ENCODE measurements around the gene ANKEF1.

Gene ANKEF1

DNA sequence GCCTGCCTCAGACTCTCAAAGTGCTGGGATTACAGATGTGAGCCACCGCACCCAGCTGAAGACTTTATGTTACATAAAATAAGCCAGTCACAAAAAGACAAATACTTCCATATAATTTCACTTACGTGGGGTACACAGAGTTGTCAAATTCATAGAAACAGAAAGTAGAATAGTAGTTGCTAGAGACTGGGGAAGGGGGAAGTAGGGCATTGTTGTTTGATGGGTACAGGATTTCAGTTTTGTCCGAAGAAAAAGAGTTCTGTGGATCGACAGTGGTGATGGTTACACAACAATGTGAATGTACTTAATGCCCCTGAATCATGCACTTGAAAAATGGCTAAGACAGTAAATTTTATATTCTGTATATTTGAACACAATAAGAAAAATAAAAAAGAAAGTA, 41.6 kb upstream of the ANKEF1 start:
- Histone ChIP-seq H3K4me2 (ENCODE audit: low read length) (no peak overlapping the region), H3K27me3 (ENCODE audit: control insufficient read depth, low read length) (no peaks in the 10 kb centered on the region)

DNA sequence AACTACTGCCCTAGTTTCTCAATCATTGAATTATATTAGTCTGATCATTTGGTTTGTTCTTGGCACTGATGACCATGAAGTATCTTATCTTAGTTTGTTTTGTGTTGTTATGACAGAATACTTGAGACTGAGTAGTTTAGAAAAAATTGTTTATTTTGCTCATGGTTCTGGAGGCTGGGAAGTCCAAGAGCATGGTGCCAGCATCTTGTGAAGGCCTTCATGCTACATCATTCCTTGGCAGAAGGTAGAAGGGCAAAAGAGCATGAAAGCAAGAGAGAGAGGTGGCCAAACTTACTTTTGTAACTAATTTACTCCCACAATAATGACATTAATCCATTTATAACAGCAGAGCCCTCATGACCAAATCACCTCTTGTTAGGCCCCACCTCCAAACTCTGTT, 40.1 kb upstream of the ANKEF1 start:
- H3K9me2 ChIP-seq (replicated peaks; ENCODE audit: control insufficient read depth, low read length), result no peaks in the 10 kb centered on the region
- TF ChIP-seq, protein P1, sequence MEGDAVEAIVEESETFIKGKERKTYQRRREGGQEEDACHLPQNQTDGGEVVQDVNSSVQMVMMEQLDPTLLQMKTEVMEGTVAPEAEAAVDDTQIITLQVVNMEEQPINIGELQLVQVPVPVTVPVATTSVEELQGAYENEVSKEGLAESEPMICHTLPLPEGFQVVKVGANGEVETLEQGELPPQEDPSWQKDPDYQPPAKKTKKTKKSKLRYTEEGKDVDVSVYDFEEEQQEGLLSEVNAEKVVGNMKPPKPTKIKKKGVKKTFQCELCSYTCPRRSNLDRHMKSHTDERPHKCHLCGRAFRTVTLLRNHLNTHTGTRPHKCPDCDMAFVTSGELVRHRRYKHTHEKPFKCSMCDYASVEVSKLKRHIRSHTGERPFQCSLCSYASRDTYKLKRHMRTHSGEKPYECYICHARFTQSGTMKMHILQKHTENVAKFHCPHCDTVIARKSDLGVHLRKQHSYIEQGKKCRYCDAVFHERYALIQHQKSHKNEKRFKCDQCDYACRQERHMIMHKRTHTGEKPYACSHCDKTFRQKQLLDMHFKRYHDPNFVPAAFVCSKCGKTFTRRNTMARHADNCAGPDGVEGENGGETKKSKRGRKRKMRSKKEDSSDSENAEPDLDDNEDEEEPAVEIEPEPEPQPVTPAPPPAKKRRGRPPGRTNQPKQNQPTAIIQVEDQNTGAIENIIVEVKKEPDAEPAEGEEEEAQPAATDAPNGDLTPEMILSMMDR (IDR thresholded peaks at IDR 0.05; ENCODE audit: low read depth, low read length, poor library complexity, severe bottlenecking), result no peak
- no peak for TF ChIP-seq EZH2phosphoT487 (IDR thresholded peaks at IDR 0.05; ENCODE audit: borderline replicate concordance, low read length)
- no peaks in the 10 kb centered on the region for H3K27me3 ChIP-seq (ENCODE audit: control insufficient read depth, low read length)
- no peak overlapping the region for H3K4me3 ChIP-seq (ENCODE audit: low read length)
- H3K79me2 ChIP-seq (ENCODE audit: control insufficient read depth, low read length), result no peaks in the 10 kb centered on the region
- H3K4me1 ChIP-seq (ENCODE audit: control insufficient read depth, low read length), result no peaks in the 10 kb centered on the region
- H3K4me2 ChIP-seq (ENCODE audit: low read length), result no peak overlapping the region
- no peaks in the 10 kb centered on the region for H3K9me3 ChIP-seq (ENCODE audit: control insufficient read depth, insufficient read depth, low read length)
- H3K27ac ChIP-seq (ENCODE audit: low read depth, low read length), result no peak overlapping the region
- no peaks in the 10 kb centered on the region for H3F3A ChIP-seq (ENCODE audit: control insufficient read depth, insufficient read depth)
- no peaks in the 10 kb centered on the region for H4K20me1 ChIP-seq (ENCODE audit: control insufficient read depth, insufficient read depth, low read depth, low read length)
- H3K36me3 ChIP-seq (ENCODE audit: control insufficient read depth, low read length), result no peaks in the 10 kb centered on the region

More for the DNA sequence above, 41.6 kb upstream of the ANKEF1 start:
- Histone ChIP-seq H3K79me2 (ENCODE audit: control insufficient read depth, low read length) (no peaks in the 10 kb centered on the region), H3K27ac (ENCODE audit: low read depth, low read length) (no peak overlapping the region), H3K36me3 (ENCODE audit: control insufficient read depth, low read length) (no peaks in the 10 kb centered on the region), H3F3A (ENCODE audit: control insufficient read depth, insufficient read depth) (no peaks in the 10 kb centered on the region), H4K20me1 (ENCODE audit: control insufficient read depth, insufficient read depth, low read depth, low read length) (no peaks in the 10 kb centered on the region), H3K9me2 (replicated peaks; ENCODE audit: control insufficient read depth, low read length) (no peaks in the 10 kb centered on the region), H3K9me3 (ENCODE audit: control insufficient read depth, insufficient read depth, low read length) (no peaks in the 10 kb centered on the region), H3K4me1 (ENCODE audit: control insufficient read depth, low read length) (no peaks in the 10 kb centered on the region), H3K4me3 (ENCODE audit: low read length) (no peak overlapping the region)
- no peak for TF ChIP-seq EZH2phosphoT487 (IDR thresholded peaks at IDR 0.05; ENCODE audit: borderline replicate concordance, low read length)
- TF ChIP-seq, protein P1 (IDR thresholded peaks at IDR 0.05; ENCODE audit: low read depth, low read length, poor library complexity, severe bottlenecking), result no peak

DNA sequence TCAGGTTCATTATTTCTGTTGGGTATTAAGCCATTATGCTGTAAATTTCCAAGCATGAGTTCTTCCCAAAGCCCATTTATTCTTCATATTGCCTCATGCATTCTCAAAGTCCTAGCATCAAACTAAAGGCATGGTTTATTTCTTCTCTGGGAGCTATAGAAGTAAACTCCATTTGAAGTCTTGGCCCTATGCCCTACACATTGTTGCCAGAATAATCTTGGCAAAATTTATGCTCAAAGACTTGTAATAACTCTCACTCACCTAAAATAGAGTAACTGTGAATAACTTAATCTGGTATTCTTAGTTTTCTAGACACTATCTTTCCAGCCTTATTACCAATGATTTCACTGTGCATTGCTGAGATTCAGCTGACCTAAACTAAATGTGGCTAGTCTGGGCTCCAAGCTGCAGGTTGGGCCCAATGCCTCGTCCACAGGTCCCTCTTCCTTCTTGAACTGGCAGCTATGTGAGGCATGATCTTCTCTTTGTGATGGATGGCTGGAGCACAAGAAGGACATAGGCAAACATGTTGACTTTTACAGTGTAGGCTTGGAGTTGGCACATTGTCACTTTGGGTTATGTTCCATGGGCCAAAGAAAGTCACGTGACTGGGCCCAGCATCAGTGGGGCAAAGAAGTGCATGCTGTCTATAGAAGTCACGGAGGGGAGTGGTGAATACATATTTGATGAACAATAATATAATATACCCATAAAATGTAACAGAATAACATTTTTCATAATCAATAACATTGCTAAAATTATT, 39.1 kb upstream of the ANKEF1 start:
- no peaks in the 10 kb centered on the region for H3K36me3 ChIP-seq (ENCODE audit: control insufficient read depth, low read length)
- no peak overlapping the region for H3K4me2 ChIP-seq (ENCODE audit: low read length)
- TF ChIP-seq EZH2phosphoT487 (IDR thresholded peaks at IDR 0.05; ENCODE audit: borderline replicate concordance, low read length), result no peak
- TF ChIP-seq, protein P1 (IDR thresholded peaks at IDR 0.05; ENCODE audit: low read depth, low read length, poor library complexity, severe bottlenecking), result no peak
- H3K27ac ChIP-seq (ENCODE audit: low read depth, low read length), result no peak overlapping the region
- H3K9me3 ChIP-seq (ENCODE audit: control insufficient read depth, insufficient read depth, low read length), result no peaks in the 10 kb centered on the region
- H3K4me3 ChIP-seq (ENCODE audit: low read length), result no peak overlapping the region
- no peaks in the 10 kb centered on the region for H3F3A ChIP-seq (ENCODE audit: control insufficient read depth, insufficient read depth)
- no peaks in the 10 kb centered on the region for H3K4me1 ChIP-seq (ENCODE audit: control insufficient read depth, low read length)
- no peaks in the 10 kb centered on the region for H3K27me3 ChIP-seq (ENCODE audit: control insufficient read depth, low read length)
- H4K20me1 ChIP-seq (ENCODE audit: control insufficient read depth, insufficient read depth, low read depth, low read length), result no peaks in the 10 kb centered on the region
- H3K79me2 ChIP-seq (ENCODE audit: control insufficient read depth, low read length), result no peaks in the 10 kb centered on the region
- no peaks in the 10 kb centered on the region for H3K9me2 ChIP-seq (replicated peaks; ENCODE audit: control insufficient read depth, low read length)
